H1 (cell line): ENCODE data around the gene KIF5A. TPM values are rescaled to one million over a fixed set of nuclear protein-coding genes. Genes with fewer than 3 reads are reported as not detected.

Source experiments
- CTCF ChIA-PET: fragments of 300-600 bp; sonication (Branson Sonifier 250); formaldehyde crosslinking; loops from one replicate; lab custom pipeline; 2021; ENCODE audit not compliant: partially characterized antibody; lab: Charles Lee
- POLR2A ChIA-PET: fragments of 300-600 bp; sonication (Branson Sonifier 250); formaldehyde crosslinking; loops from one replicate; lab custom pipeline; 2021; ENCODE audit warnings: inconsistent platforms; ENCODE audit not compliant: partially characterized antibody; lab: Charles Lee
- DNase-seq, 2 experiments: peaks; one replicate each; pipeline versions ENCODE4 v3.0.0 to v3.0.0-alpha.2; 2010 to 2022; ENCODE audit warnings: low spot score in 2 of 2, low read depth in 1 of 2, mixed read lengths in 1 of 2
- FAIRE-seq: peaks from 2 replicates; lab custom pipeline; 2011; peaks lifted over from hg19 to GRCh38; lab: Jason Lieb, UNC
- H2AFZ ChIP-seq: 2 replicates; pipeline ENCODE4 v1.8.1; 2012; ENCODE audit warnings: low read length, inconsistent platforms
- H2AK5ac ChIP-seq: 2 replicates; pipeline ENCODE4 v1.6.1; 2013; ENCODE audit warnings: low read depth, low read length
- H2BK120ac ChIP-seq: replicated peaks from 2 replicates; pipeline ENCODE3; 2013; ENCODE audit warnings: low read depth, low read length, inconsistent platforms
- H2BK12ac ChIP-seq: 2 replicates; pipeline ENCODE4 v1.6.1; 2013; ENCODE audit warnings: low read depth, low read length
- H2BK15ac ChIP-seq: 2 replicates; pipeline ENCODE4 v1.6.1; 2013; ENCODE audit warnings: low read length
- H2BK20ac ChIP-seq: 2 replicates; pipeline ENCODE4 v1.6.1; 2013; ENCODE audit warnings: low read length
- H2BK5ac ChIP-seq: 2 replicates; pipeline ENCODE4 v1.6.1; 2013; ENCODE audit warnings: low read depth, low read length
- H3K14ac ChIP-seq: 2 replicates; pipeline ENCODE4 v1.6.1; 2013; ENCODE audit warnings: inconsistent platforms; ENCODE audit not compliant: insufficient read length
- H3K18ac ChIP-seq: 2 replicates; pipeline ENCODE4 v1.6.1; 2013; ENCODE audit warnings: low read length; ENCODE audit errors: extremely low read depth
- H3K23ac ChIP-seq: 2 replicates; pipeline ENCODE4 v1.6.1; 2013; ENCODE audit warnings: inconsistent platforms; ENCODE audit not compliant: insufficient read length
- H3K23me2 ChIP-seq: 2 replicates; pipeline ENCODE4 v1.6.1; 2013; ENCODE audit warnings: low read depth, low read length
- H3K27ac ChIP-seq: 2 replicates; pipeline ENCODE4 v1.6.1; 2011; ENCODE audit warnings: low read depth, low read length, inconsistent platforms
- H3K27me3 ChIP-seq, 4 experiments: replicated peaks in 1 of 4; 1 replicate in 1 of 4; 2 replicates in 3 of 4; pipeline versions ENCODE4 v1.6.1 to v1.8.1; 2011 to 2013; ENCODE audit warnings: low read length in 3 of 4, mild to moderate bottlenecking in 3 of 4, inconsistent platforms in 2 of 4, mixed read lengths in 2 of 4, moderate library complexity in 1 of 4; ENCODE audit not compliant: control insufficient read depth in 3 of 4, insufficient read depth in 3 of 4; ENCODE audit errors: extremely low read depth in 1 of 4
- H3K36me3 ChIP-seq, 4 experiments: 2 replicates each; pipeline versions ENCODE4 v1.6.1 to v1.8.1; 2011 to 2013; ENCODE audit warnings: mild to moderate bottlenecking in 4 of 4, low read length in 3 of 4, moderate library complexity in 2 of 4, control low read depth in 1 of 4, inconsistent platforms in 1 of 4; ENCODE audit not compliant: insufficient read depth in 4 of 4, control insufficient read depth in 2 of 4
- H3K4ac ChIP-seq: replicated peaks from 2 replicates; pipeline ENCODE3; 2013; ENCODE audit warnings: low read length, low read depth, mixed read lengths, inconsistent platforms; ENCODE audit not compliant: insufficient read length
- H3K4me1 ChIP-seq, 4 experiments: replicated peaks in 1 of 4; 1 replicate in 1 of 4; 2 replicates in 3 of 4; pipeline versions ENCODE4 v1.6.1 to v1.8.1; 2011 to 2013; ENCODE audit warnings: low read length in 3 of 4, inconsistent platforms in 2 of 4, mixed read lengths in 1 of 4; ENCODE audit not compliant: insufficient read depth in 4 of 4, control insufficient read depth in 3 of 4
- H3K4me2 ChIP-seq, 2 experiments: 2 replicates each; pipeline versions ENCODE4 v1.6.1 to v1.8.1; 2011 to 2013; ENCODE audit warnings: low read depth in 2 of 2, low read length in 2 of 2, control low read depth in 1 of 2, inconsistent platforms in 1 of 2, mild to moderate bottlenecking in 1 of 2; ENCODE audit not compliant: insufficient read depth in 1 of 2
- H3K4me3 ChIP-seq, 4 experiments: fragments of 200-600, 300-600 bp in 1 of 4; sonication (generic), shearing (Covaris generic), sonication (Bioruptor Twin) in 1 of 4; 2 replicates each; pipeline versions ENCODE4 v1.5.1 to v1.8.1; 2011 to 2016; ENCODE audit warnings: low read length in 4 of 4, low read depth in 3 of 4, control low read depth in 2 of 4, inconsistent platforms in 2 of 4, mild to moderate bottlenecking in 2 of 4, mixed read lengths in 1 of 4, moderate library complexity in 1 of 4; ENCODE audit not compliant: insufficient read depth in 2 of 4; ENCODE audit errors: extremely low read depth in 1 of 4
- H3K56ac ChIP-seq: replicated peaks from 2 replicates; pipeline ENCODE3; 2013; ENCODE audit warnings: low read depth, mild to moderate bottlenecking, mixed read lengths, low read length, inconsistent platforms; ENCODE audit not compliant: insufficient read length
- H3K79me1 ChIP-seq: 2 replicates; pipeline ENCODE4 v1.6.1; 2013; ENCODE audit warnings: low read depth, low read length, control low read depth
- H3K79me2 ChIP-seq, 2 experiments: 2 replicates each; pipeline versions ENCODE4 v1.6.1 to v1.8.1; 2012 to 2013; ENCODE audit warnings: low read length in 2 of 2, mild to moderate bottlenecking in 2 of 2, inconsistent platforms in 1 of 2; ENCODE audit not compliant: insufficient read depth in 2 of 2, control insufficient read depth in 1 of 2
- H3K9ac ChIP-seq, 4 experiments: replicated peaks in 1 of 4; 1 replicate in 1 of 4; 2 replicates in 3 of 4; pipeline versions ENCODE4 v1.6.1 to v1.8.1; 2011 to 2013; ENCODE audit warnings: low read depth in 3 of 4, low read length in 3 of 4, control low read depth in 2 of 4, mild to moderate bottlenecking in 2 of 4, moderate library complexity in 2 of 4, inconsistent platforms in 1 of 4; ENCODE audit errors: extremely low read depth in 1 of 4
- H3K9me3 ChIP-seq, 2 experiments: 2 replicates each; pipeline versions ENCODE4 v1.6.1 to v1.8.1; 2012 to 2013; ENCODE audit warnings: mild to moderate bottlenecking in 2 of 2, moderate library complexity in 2 of 2, control low read depth in 1 of 2, inconsistent platforms in 1 of 2, low read depth in 1 of 2, low read length in 1 of 2, mixed read lengths in 1 of 2; ENCODE audit not compliant: insufficient read depth in 2 of 2
- H4K20me1 ChIP-seq, 2 experiments: replicated peaks in 1 of 2; 2 replicates each; pipeline versions ENCODE3 to v1.8.1; 2011 to 2013; ENCODE audit warnings: inconsistent platforms in 2 of 2, low read length in 2 of 2, mild to moderate bottlenecking in 1 of 2; ENCODE audit not compliant: insufficient read depth in 2 of 2, control insufficient read depth in 1 of 2
- H4K5ac ChIP-seq: 2 replicates; pipeline ENCODE4 v1.6.1; 2013; ENCODE audit warnings: low read length, low read depth, mixed read lengths, inconsistent platforms; ENCODE audit not compliant: insufficient read length
- H4K8ac ChIP-seq: 2 replicates; pipeline ENCODE4 v1.8.0; 2013; ENCODE audit warnings: mild to moderate bottlenecking, moderate library complexity, low read length, inconsistent platforms; ENCODE audit not compliant: insufficient read depth; ENCODE audit errors: extremely low read depth
- H4K91ac ChIP-seq: replicated peaks from 2 replicates; pipeline ENCODE3; 2013; ENCODE audit warnings: low read length, mixed read lengths, inconsistent platforms; ENCODE audit not compliant: insufficient read length
- BACH1 ChIP-seq: IDR thresholded peaks from 2 replicates; pipeline ENCODE4 v1.6.1; 2012; ENCODE audit warnings: low read length, improper control_type of control experiment
- CEBPB ChIP-seq: IDR thresholded peaks from 2 replicates; pipeline ENCODE4 v1.6.1; 2012; ENCODE audit warnings: low read depth, low read length
- CHD1 ChIP-seq: IDR thresholded peaks from 2 replicates; pipeline ENCODE4 v1.6.1; 2012; ENCODE audit warnings: low read depth, low read length, improper control_type of control experiment
- CTBP2 ChIP-seq: IDR thresholded peaks from 2 replicates; pipeline ENCODE4 v1.7.0; 2011; ENCODE audit warnings: borderline replicate concordance, mild to moderate bottlenecking, moderate library complexity, mixed read lengths, low read length; ENCODE audit not compliant: insufficient read depth, insufficient read length
- EZH2 ChIP-seq: fragments of 200-600 bp; sonication (generic); IDR thresholded peaks from 2 replicates; pipeline ENCODE4 v1.7.1; 2012; ENCODE audit warnings: low read depth, mild to moderate bottlenecking, moderate library complexity, low read length, inconsistent platforms; ENCODE audit not compliant: severe bottlenecking
- NRF1 ChIP-seq: IDR thresholded peaks from 2 replicates; pipeline ENCODE4 v1.6.1; 2011; ENCODE audit warnings: mild to moderate bottlenecking, low read depth, low read length, improper control_type of control experiment
- RAD21 ChIP-seq, 2 experiments: IDR thresholded peaks in 1 of 2; conservative IDR thresholded peaks in 1 of 2; 2 replicates each; pipeline ENCODE4 v1.6.1; 2011; ENCODE audit warnings: low read depth in 2 of 2, low read length in 2 of 2, improper control_type of control experiment in 1 of 2, inconsistent platforms in 1 of 2, mild to moderate bottlenecking in 1 of 2, moderate library complexity in 1 of 2
- SRF ChIP-seq: IDR thresholded peaks from 2 replicates; pipeline ENCODE4 v1.6.1; 2011; ENCODE audit warnings: mild to moderate bottlenecking, low read depth, low read length, moderate library complexity
- SUZ12 ChIP-seq: fragments of 200-600 bp; sonication (generic); IDR thresholded peaks from 2 replicates; pipeline ENCODE4 v1.6.1; 2012; ENCODE audit warnings: mild to moderate bottlenecking, inconsistent platforms, low read length, moderate library complexity, mixed read lengths
- TCF12 ChIP-seq: IDR thresholded peaks from 2 replicates; pipeline ENCODE4 v1.6.1; 2011; ENCODE audit warnings: low read depth, mild to moderate bottlenecking, low read length
- TEAD4 ChIP-seq: IDR thresholded peaks from 2 replicates; pipeline ENCODE4 v1.6.1; 2012; ENCODE audit warnings: low read depth, low read length, inconsistent platforms, mixed read lengths
- WGBS, 2 experiments: shearing (Covaris generic) in 1 of 2; methylation state at CpG; one replicate each; pipeline versions ENCODE4 v1.1.6 to v1.1.7; 2013 to 2015; ENCODE audit warnings: low lambda C conversion rate in 2 of 2, mixed read lengths in 2 of 2, inconsistent platforms in 1 of 2, low coverage in 1 of 2, missing lambda C conversion rate in 1 of 2; ENCODE audit not compliant: insufficient replicate concordance in 2 of 2, insufficient coverage in 1 of 2, insufficient read length in 1 of 2; ENCODE audit errors: extremely low coverage in 1 of 2, missing lambda C conversion rate in 1 of 2; 5-methylcytosine and 5-hydroxymethylcytosine counted together
- polyA plus RNA-seq, 7 experiments: library from polyadenylated mRNA; depleted of rRNA in 3 of 7; stranded (reverse) in 5 of 7; unstranded in 2 of 7; fragments of >200 nt in 5 of 7; fragments of 200-250 nt in 2 of 7; gene quantifications; 1 replicate in 5 of 7; 2 replicates in 1 of 7; 4 replicates in 1 of 7; pipeline versions ENCODE4 v1.2.1 to v1.2.3, GENCODE V29; 2011 to 2013; ENCODE audit warnings: missing spikeins in 2 of 7, mixed read lengths in 2 of 7
- total RNA-seq: library from RNA; stranded (reverse); fragmentation: NEBNext Ultra II Directional; extraction: Animal tissue kit (Norgen Biotek cat#: 25700); gene quantifications from 2 replicates; pipeline ENCODE4 v1.2.1, GENCODE V29; 2021

Gene KIF5A
- total and polyA plus RNA-seq, 2 of the 8 experiments (the other 6 are each of a cell fraction or from before 2014, with no cell fraction given), result 10.7 to 21.9 TPM

- Histone ChIP-seq H4K8ac (peak within 1 kb of the TSS; percentile 64), H2BK15ac (no peak within 1 kb of the TSS), H2BK5ac (no peak within 1 kb of the TSS), H3K14ac (no peak within 1 kb of the TSS), H2BK120ac (no peak within 1 kb of the TSS), H2AK5ac (no peak within 1 kb of the TSS), H3K36me3 (no peaks in the 10 kb centered on the region), H4K91ac (no peak within 1 kb of the TSS), H3K4ac (no peak within 1 kb of the TSS), H3K4me1 (peaks cover 0 to 10% (median 6%) of the 10 kb centered on the region in 4 experiments; a peak in 6 of 7 replicates), H3K4me3 (peak within 1 kb of the TSS; percentile 43 to 83 (median 54)), H3K4me2 (peak within 1 kb of the TSS; percentile 44 to 91), H3K56ac (peak within 1 kb of the TSS; percentile 54), H3K23ac (no peak within 1 kb of the TSS), H2BK20ac (no peak within 1 kb of the TSS), H3K9ac (no peak within 1 kb of the TSS), H3K79me2 (no peaks in the 10 kb centered on the region), H2BK12ac (no peak within 1 kb of the TSS), H3K18ac (peak within 1 kb of the TSS; percentile 48), H3K79me1 (no peaks in the 10 kb centered on the region), H3K9me3 (no peaks in the 10 kb centered on the region), H4K5ac (no peak within 1 kb of the TSS), H3K27ac (no peak within 1 kb of the TSS), H3K23me2 (peaks cover 5% of the 10 kb centered on the region; the same call in 1 of the 2 replicates), H4K20me1 (peaks cover 2 to 10% of the 10 kb centered on the region in 2 experiments), H3K27me3 (peaks cover 46 to 65% (median 59%) of the 10 kb centered on the region in 4 experiments), H2AFZ (peak within 1 kb of the TSS; percentile 43; the same call in 1 of the 2 replicates)
- ChIA-PET CTCF (interaction anchor here (0.6 to 9.9 kb wide), 27 partner anchors 9 to 1708 kb away, joined by 3 to 88 read pairs (median 5); partner anchors contain the start of genes ARHGEF25 and PIP4K2C), POLR2A (interaction anchor here (0.8 to 1.4 kb wide), 5 partner anchors 9 to 94 kb away, joined by 3 to 4 read pairs (median 4); no protein-coding TSS in a partner anchor)
- DNase-seq, result no peak
- WGBS, 2 experiments, result 8% methylated on average over 30 of the region's 58 CpGs; no CpG with 5 or more reads in 1 of the 2 experiments
- no peak for FAIRE-seq
- TF ChIP-seq TEAD4 (peak; percentile 85), BACH1 (peak; percentile 73), SRF (no peak), SUZ12 (no peak), TCF12 (no peak), CEBPB (no peak), CTBP2 (peak; percentile 64), NRF1 (no peak), RAD21 (IDR thresholded peaks at IDR 0.05 in 1 of 2, conservative IDR thresholded peaks at IDR 0.05 in 1 of 2; ENCODE audit: low read depth in 2 of 2, low read length in 2 of 2) (peak; percentile 44 to 58; a peak in 3 of 4 replicates), EZH2 (no peak), CHD1 (no peak)
Observed at GRCh38 chr12:57632958-57633840, 83.4 kb downstream of the KIF5A start, which contains the start of gene B4GALNT1. B4GALNT1 (minus strand) TSS chr12:57633201; CDS start chr12:57632132, 1,069 bp downstream.
